NCI-H226 (cell line): Measurements from ENCODE around the gene SLC25A25.
"Not testable (repeated sequence)": the region's sequence is repeated elsewhere in the genome, so short reads cannot be mapped to it uniquely, and the experiment has no call there.

Source experiments
- DNase-seq: peaks from one replicate; pipeline ENCODE4 v3.0.0-alpha.2; 2015

The SLC25A25 gene

GRCh38 chr9:128053560-128053959 is 14.5 kb upstream of the SLC25A25 start:
- DNase-seq: no peak

DNA sequence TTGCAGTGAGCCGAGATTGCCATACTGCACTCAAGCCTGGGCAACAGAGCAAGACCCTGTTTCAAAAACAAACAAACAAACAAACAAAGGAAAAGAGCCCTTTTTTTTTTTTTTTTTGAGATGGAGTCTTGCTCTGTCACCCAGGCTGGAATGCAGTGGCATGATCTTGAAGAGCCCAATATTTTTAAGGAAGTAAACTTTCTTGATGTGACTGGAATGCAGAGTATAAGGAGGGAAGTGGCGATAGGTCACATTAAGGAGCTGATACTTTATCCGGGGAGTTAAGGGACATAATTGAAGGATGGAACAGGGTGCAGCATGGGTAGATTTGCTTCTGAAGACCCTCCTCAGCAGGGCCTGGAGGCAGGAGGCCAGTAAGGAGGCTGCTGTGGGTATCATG is 13.9 kb upstream of the SLC25A25 start:
- DNase-seq: no peak

GRCh38 chr9:128055344-128056040 is 12.5 kb upstream of the SLC25A25 start:
- DNase-seq: no peak

GRCh38 chr9:128056086-128056485 is 11.9 kb upstream of the SLC25A25 start:
- no peak for DNase-seq

- DNase-seq: no peak
Observed at GRCh38 chr9:128056887-128057723, 10.9 kb upstream of the SLC25A25 start.

DNA sequence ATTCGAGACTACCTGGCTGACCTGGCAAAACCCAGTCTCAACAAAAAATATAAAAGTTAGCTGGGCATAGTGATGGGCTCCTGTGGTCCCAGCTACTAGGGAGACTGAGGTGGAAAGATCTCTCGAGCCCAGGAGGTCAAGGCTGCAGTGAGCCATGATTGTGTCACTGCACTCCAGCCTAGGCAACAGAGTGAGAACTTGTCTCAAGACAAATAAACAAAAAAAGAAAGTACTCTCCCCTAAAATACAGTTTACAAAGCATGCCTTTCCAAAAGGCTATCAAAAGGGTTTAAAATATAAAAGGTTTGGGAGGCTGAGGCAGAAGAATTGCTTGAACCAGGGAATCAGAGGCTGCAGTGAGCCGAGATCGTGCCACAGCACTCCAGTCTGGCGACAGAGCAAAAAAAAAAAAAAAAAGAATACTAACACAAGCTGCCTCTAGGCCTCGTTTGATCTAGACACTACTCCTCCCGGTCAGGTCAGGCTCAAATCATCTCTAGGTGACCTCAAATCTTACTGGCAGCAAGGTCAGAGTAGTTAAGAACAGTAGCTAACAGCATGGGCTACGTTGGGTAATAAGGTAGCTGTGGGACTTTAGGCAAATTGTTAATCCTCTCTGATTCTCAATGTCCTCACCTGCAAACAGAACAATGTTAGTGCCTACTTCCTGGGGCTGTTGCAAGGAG is 10.2 kb upstream of the SLC25A25 start:
- DNase-seq: no peak

GRCh38 chr9:128059365-128059983 is 8.6 kb upstream of the SLC25A25 start:
- no peak for DNase-seq

DNA sequence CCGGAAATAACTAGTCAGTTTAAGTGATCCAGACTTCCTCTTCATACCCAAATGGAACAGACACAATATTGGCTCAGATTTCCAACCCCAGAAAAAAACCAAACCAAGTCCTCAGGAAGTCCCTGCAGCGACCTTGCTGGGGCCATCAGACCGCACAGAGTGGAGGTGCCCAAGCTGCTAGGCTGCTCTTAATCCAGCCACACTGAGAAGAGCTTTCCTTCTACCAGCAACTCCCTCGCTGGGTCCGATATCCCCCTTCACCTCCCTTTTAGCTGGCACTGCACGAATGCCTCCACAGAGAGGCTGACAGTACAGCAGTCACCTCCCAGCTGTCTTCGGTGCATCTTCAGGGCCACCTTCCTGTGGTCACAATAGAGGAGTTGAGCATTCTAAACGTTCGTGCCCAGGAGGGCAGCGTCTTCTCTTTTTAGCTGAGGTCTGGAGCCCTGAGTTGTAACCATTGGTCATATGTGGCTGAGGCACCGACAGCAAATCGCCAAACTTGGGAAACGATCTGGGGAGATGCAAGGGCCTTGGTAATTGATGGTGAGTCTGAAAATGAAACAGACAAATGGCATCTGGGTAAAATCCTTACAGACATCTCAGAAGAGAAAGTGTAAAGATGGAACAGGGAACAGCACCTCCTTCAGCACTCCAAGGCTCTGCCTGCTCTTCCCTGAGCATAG is 6.6 kb upstream of the SLC25A25 start:
- DNase-seq: no peak

- DNase-seq: no peak
Observed at GRCh38 chr9:128062279-128062678, 5.8 kb upstream of the SLC25A25 start.

GRCh38 chr9:128062846-128063831 is 4.9 kb upstream of the SLC25A25 start:
- DNase-seq: no peak

- DNase-seq: no peak
Observed at GRCh38 chr9:128065907-128066712, 1.9 kb upstream of the SLC25A25 start.

- DNase-seq: peak; percentile 96
Observed at GRCh38 chr9:128066713-128067644, 1.1 kb upstream of the SLC25A25 start, which contains the start of gene NAIF1. Gene NAIF1 (minus strand): TSS chr9:128067320. CDS start chr9:128067101, 219 bp downstream.

GRCh38 chr9:128068386-128069205 is 564 bp downstream of the SLC25A25 start:
- DNase-seq: no peak

GRCh38 chr9:128070874-128071273 is 2.8 kb downstream of the SLC25A25 start:
- no peak for DNase-seq

- not testable (repeated sequence) for DNase-seq
Observed at GRCh38 chr9:128071475-128071874, 3.4 kb downstream of the SLC25A25 start.

DNA sequence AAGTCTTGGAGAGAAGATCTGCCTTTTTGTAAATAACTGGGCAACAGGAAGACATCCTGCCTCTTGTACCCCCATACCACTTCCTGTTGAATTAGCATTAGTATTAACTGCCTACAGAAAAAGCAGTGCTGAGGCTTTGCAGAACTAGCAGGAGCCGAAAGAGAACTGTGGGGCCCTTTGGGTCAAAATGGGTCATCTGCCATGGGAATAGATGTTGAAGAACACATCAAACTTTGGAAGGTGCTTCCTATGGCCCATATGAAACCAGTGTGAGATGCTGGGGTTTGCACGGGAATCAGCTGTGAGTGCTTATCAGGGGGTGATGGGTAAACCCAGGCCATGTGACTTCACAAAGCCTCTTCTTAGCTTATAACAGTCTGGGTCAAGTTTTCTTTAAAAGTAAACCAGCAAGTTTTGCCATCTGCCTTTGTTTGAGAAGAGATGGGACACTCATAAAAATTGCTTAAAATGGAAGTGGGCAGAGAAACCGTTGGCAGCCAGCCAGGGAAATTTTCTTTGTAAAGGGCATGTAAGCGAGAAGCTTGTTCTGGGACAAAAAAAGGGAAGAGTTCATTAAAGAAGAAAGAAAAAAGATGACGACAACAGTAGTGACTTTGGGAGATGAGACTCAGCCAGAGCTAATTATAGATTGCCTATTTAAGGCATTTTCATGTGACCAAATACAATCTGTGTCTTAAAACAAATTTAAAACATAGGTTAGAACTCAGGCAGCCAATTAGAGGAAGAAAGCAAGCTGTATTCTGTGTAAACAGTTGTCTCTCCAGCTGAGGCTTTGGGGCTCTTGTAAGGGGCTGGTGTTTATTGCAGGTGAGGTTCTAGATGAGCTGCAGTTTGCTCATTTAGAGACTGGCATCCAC is 4.4 kb downstream of the SLC25A25 start:
- no peak for DNase-seq

DNA sequence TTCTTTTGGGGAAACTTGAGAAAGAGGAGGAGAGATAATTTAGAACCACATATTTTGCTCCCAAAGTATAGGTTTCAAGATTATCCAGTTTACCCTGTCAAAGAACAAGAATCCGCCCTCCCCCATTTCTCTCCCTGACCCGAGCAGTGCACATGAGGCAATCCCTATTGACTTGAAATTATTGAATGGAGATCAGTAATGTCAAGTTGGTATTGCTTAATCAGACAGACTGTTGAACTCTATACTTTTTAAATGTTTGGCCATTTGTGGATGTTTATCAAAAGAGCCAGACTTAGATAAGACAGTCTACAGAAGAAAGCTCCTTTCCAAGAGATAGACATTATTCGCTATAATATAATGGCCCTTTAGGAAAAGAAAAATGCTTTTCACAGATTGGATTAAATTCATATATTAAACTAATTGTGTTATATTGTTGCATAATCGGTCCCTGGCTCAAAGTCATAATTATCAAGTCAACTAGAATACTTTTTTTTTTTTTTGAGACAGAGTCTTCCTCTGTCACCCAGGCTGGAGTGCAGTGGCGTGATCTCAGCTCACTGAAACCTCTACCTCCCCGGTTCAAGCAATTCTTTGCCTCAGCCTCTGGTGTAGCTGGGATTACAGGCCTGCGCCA is 5.3 kb downstream of the SLC25A25 start:
- no peak for DNase-seq
